K562 (cell line): ENCODE results near the gene TEX9.

Source experiments
- CBFA2T3 ChIP-seq: fragments of 450-650 bp; IDR thresholded peaks from 2 replicates; pipeline ENCODE4 v1.6.1; 2017
- CTCF ChIP-seq, 3 experiments: IDR thresholded peaks in 2 of 3; conservative IDR thresholded peaks in 1 of 3; 2 replicates each; pipeline ENCODE4 v1.5.1; 2011 to 2012; ENCODE audit warnings: low read length in 3 of 3, mild to moderate bottlenecking in 3 of 3, control low read depth in 2 of 3, improper control_type of control experiment in 1 of 3, inconsistent platforms in 1 of 3, low read depth in 1 of 3, mixed read lengths in 1 of 3, moderate library complexity in 1 of 3; ENCODE audit not compliant: insufficient read depth in 2 of 3
- KDM1A ChIP-seq, 2 experiments: fragments of 450-650 bp; IDR thresholded peaks; 2 replicates each; pipeline ENCODE4 v1.6.1; 2016; ENCODE audit warnings: mild to moderate bottlenecking in 2 of 2
- POLR2A ChIP-seq: fragments of 450-650 bp; conservative IDR thresholded peaks from 2 replicates; pipeline ENCODE4 v1.6.1; 2016
- STAT6 ChIP-seq: sonication (generic); formaldehyde crosslinking; IDR thresholded peaks from 2 replicates; pipeline ENCODE4 v1.8.1; 2023; ENCODE audit warnings: mild to moderate bottlenecking, missing genetic modification reagents
- TGIF2 ChIP-seq: sonication (generic); formaldehyde crosslinking; IDR thresholded peaks from 2 replicates; pipeline ENCODE4 v1.8.1; 2022; ENCODE audit warnings: mild to moderate bottlenecking, missing genetic modification reagents, moderate library complexity
- TRIM28 ChIP-seq: fragments of 450-650 bp; IDR thresholded peaks from 2 replicates; pipeline ENCODE4 v1.6.1; 2017
- TSHZ1 ChIP-seq: fragments of 250-450 bp; sonication (Bioruptor Pico); IDR thresholded peaks from 2 replicates; pipeline ENCODE4 v1.4.0; 2020; ENCODE audit warnings: mild to moderate bottlenecking, moderate library complexity
- ZNF699 ChIP-seq: fragments of 250-450 bp; sonication (Bioruptor Pico); IDR thresholded peaks from 2 replicates; pipeline ENCODE4 v1.8.0; 2021; ENCODE audit warnings: mild to moderate bottlenecking, moderate library complexity; ENCODE audit not compliant: insufficient replicate concordance

GRCh38 chr15:56323435-56323834 lies 41.8 kb upstream of the TEX9 start:
- TF ChIP-seq STAT6 (no peak), KDM1A (IDR thresholded peaks at IDR 0.05) (peak in 1 of 2 experiments; percentile 57; a peak in 1 of 4 replicates), TGIF2 (CRISPR knock-in tag) (no peak), ZNF699 (no peak), CTCF (IDR thresholded peaks at IDR 0.05 in 2 of 3, conservative IDR thresholded peaks at IDR 0.05 in 1 of 3; ENCODE audit: insufficient read depth in 2 of 3, low read depth in 1 of 3, low read length in 3 of 3) (no peak), TRIM28 (no peak), TSHZ1 (CRISPR knock-in tag) (no peak), POLR2A (no peak), CBFA2T3 (no peak)
